Islet of Langerhans (tissue), 1 donor: ENCODE data around the gene MPI.
"Not testable (repeated sequence)": the region's sequence is repeated elsewhere in the genome, so short reads cannot be mapped to it uniquely, and the experiment has no call there.

Experiments
- FAIRE-seq: peaks from one replicate; lab custom pipeline; 2011; peaks lifted over from hg19 to GRCh38; lab: Jason Lieb, UNC

MPI gene

GRCh38 chr15:74891469-74891868 is 1.6 kb downstream of the MPI start:
- no peak for FAIRE-seq

GRCh38 chr15:74892313-74892712 is 2.5 kb downstream of the MPI start:
- FAIRE-seq, result no peak

GRCh38 chr15:74892931-74893330 is 3.1 kb downstream of the MPI start:
- FAIRE-seq, result no peak

DNA sequence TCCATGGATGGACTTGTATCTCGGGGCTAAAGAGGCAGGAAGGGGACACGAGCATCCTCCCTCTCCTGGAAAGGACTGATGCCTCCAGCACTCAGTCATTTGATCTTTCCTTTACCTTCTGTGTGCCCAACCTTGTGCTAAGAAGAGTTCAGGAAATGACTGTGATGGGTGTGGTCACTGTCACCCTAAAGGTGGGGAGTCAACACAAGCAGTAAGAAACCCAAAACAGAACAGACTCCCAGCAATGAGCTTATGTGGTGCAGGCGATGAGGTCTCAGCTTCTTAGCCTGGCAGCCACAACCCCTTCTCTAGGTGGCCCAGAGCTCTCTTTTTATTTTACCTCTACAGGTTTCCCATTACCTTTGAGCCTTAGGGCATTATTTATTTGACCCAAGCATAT is 3.8 kb downstream of the MPI start:
- FAIRE-seq, result no peak

- not testable (repeated sequence) for FAIRE-seq
Observed at GRCh38 chr15:74894383-74894782, 4.5 kb downstream of the MPI start.

DNA sequence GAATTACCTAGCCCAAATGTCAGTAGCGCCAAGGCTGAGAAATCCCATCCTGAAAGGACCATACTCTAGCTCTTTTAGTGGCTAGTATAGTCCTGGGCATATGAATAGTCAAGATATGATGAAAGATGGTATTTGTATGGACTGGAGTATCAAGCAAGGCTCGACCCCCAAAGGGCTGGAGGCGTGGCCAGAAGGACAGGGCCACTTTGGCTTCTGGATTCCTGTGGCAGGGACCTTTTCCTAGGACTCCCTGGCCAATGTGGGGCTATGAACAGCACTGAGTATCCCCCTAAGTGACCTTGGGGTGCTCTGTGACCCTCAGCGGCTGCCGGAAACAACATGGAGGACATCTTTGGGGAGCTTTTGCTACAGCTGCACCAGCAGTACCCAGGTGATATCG is 6.0 kb downstream of the MPI start:
- no peak for FAIRE-seq

GRCh38 chr15:74896316-74896715 is 6.5 kb downstream of the MPI start:
- FAIRE-seq, result no peak

GRCh38 chr15:74897300-74897701 is 7.5 kb downstream of the MPI start:
- FAIRE-seq, result no peak

DNA sequence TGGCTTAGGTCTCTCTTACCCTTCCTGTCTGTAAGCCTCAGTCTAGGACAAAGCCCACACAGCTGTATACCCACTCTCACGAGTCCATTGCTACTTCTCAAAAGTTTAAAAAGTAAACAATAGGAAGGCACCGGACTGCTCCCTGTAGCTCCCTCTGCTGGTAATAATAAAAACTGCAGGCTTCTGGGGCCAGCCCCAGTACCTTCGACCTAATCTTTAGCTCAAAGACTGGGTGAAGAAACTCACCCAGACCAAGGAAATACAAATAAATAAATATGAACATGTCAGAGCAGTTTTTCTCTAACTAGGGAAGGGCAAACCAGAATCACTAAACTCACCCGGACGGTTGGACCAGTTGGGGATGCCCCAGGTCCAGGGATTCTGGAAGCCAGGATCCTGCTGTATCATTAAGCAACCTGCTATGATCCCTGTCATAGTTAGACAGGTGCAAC is 11.8 kb downstream of the MPI start:
- FAIRE-seq, result no peak

- FAIRE-seq, result no peak
Observed at GRCh38 chr15:74902295-74903075, 12.6 kb downstream of the MPI start.

DNA sequence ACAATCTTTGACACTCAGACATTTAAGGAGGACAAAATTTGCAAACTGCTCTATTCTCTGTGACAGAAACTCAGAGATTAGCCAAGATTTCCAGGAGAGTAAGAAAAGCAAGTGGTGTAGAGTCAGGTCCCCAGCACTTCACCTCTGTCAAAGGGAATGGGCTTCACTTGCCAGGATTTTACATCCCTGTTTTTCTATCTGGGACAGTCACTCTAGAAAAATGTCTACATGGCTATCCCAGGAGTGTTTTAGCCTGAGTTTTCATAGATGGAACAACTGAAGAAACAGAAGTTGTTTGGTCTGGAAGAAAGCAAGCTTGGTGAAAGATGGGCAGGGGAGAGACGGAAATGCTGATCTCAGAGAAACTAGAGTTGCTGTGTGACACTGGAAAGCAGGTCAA is 13.8 kb downstream of the MPI start:
- FAIRE-seq, result no peak

- FAIRE-seq, result no peak
Observed at GRCh38 chr15:74904190-74904805, 14.5 kb downstream of the MPI start.

DNA sequence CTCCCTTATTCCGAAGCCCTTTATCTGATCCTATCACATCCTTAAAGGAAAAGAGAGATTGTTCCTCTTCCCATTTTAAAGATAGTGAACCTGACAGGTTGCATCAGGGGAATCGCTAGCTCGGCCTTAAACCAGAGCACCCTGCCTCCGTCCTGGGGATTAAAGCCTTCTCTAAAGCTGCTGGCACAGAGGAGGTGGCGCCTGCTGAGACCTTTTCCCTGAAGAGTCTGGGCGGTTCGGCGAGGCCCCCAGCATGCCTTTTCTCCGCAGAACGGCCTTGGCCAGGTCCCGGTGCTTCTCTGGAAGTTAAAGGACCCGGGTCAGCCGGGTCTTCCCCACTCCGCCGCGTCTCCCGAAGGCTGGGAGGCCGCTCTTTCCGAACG is 16.2 kb downstream of the MPI start:
- FAIRE-seq, result no peak

DNA sequence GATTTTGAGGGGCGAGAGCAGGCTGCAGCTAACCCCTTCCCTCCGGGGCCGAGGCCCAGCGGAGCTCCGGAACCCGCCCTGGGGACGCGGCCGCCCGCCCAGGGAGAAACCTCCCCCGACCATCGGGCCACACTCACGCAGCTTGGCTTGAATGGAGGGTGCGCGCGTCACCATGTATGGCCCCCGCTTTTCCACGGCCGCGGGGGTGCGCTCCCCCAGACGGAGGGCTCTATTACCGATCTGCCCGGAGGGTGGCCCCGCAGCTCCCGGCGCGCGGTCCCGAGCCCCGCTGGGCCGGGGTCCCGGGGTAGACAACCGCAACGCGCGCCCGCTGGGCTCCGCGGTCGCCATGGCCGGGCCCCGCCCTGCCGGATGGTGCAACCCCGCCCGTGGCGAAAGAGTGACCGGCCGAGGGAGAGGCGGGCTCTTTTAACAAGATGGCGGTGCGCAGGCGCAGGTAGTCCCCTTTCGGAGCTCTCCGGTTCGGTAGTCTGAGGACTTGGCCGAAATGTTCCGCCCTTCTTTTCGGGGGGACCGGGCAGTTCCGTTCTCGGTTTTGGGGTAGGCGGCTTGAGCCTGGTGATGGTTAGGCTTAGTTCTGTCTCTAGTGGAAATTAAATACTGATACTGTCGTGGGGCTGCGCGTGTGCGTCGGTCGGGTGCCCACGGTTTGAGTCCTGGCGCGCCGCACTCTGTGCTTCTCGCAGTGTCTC is 16.8 kb downstream of the MPI start, which contains the start of gene FAM219B:
Gene FAM219B, minus strand, starts transcription at position 402 of the 713 bp plus-strand sequence. Its CDS starts 51 bp downstream, at position 351.
- no peak for FAIRE-seq

DNA sequence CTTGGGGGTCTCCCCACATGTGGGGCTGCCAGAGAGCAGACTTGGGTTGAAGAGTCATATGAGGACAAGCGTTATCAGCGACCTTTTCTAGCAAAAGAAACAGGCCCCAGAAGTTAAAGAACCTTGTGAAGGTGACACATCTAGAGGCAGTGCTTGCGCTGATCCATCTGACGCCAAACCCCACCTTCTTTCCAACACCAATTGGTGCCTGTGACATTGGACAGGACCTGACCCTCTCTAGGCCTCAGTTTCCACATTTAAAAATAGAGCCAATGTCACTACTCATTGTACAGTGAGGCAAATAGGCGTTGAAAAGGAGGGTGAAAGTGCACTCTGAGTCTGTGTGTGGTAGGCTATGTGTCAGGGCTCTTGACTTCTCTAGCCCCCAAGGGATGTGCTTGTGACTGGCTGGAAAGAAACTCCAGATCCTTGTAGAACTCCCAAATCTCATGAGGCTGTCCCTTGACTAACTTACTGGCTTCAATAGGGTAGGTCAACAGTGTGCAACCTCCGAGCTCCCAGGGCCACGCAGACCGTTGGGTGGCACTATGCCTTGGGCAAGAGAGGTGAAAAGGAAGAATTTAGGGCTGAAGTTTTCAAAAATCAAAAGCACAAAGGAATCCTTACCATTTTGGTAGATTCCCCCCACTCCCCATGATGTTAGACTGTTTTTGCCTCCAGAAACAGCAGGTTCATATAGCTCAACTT is 17.5 kb downstream of the MPI start:
- no peak for FAIRE-seq

- no peak for FAIRE-seq
Observed at GRCh38 chr15:74908635-74909034, 18.8 kb downstream of the MPI start.

DNA sequence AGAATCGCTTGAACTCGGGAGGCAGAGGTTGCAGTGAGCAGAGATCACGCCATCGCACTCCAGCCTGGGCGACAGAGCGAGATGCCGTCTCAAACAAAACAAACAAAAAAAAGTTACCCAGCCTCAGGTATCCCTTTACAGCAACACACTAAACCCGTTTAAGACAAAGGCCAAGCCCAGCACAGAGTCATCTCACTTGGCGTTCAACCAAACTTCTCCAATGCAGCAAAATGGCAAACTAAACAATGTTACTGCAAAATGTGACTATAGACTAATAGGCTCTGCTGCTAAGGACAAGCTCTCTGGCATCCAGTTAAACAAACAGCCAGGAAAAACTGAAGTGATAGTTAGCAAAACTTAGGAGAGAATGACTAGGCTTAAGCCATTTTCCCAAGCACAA is 23.2 kb downstream of the MPI start:
- FAIRE-seq, result no peak

DNA sequence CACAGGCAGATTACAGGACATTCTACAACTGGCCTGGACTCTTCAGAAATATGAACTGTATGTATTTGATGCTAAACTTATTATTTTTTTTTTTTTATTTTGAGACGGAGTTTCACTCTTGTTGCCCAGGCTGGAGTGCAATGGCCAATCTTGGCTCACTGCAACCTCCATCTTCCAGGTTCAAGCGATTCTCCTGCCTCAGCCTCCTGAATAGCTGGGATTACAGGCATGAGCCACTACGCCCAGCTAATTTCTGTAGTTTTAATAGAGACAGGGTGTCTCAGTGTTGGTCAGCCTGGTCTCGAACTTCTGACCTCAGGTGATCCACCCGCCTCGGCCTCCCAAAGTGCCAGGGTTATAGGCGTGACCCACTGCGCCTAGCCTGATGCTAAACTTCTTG is 24.0 kb downstream of the MPI start:
- FAIRE-seq, result not testable (repeated sequence)

DNA sequence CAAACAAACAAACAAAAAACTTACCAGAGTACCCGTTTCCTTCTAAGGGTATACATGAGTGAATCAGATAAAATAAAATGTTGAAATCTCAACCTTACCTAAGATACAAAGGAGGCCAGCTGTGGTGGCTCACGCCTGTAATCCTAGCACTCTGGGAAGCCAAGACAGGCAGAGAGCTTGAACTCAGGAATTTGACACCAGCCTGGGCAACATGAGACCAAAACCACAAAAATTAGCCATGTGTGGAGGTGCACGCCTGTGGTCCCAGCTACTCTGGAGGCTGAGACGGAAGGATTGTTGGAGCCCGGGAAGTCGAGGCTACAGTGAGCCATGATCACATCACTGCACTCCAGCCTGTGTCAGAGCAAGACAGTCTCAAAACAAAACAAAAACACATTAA is 27.8 kb downstream of the MPI start:
- no peak for FAIRE-seq

DNA sequence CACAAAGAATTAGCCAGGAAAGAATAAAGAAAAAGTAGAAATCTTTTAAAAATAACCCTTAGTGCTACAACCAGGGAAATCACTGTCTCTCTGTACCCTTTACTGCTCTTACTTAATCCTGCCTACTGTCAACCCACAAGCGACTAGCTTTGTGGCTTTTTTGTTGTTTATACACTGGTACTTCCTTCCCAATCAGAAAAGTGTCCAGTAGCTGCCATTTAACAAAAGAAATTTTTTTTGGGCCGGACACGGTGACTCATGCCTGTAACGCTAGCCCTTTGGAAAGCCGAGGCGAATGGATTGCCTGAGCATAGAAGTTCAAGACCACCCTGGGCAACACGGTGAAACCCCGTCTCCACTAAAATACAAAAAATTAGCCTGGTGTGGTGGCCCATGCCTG is 30.6 kb downstream of the MPI start:
- FAIRE-seq, result no peak

GRCh38 chr15:74924525-74924924 is 34.7 kb downstream of the MPI start:
- FAIRE-seq, result no peak

DNA sequence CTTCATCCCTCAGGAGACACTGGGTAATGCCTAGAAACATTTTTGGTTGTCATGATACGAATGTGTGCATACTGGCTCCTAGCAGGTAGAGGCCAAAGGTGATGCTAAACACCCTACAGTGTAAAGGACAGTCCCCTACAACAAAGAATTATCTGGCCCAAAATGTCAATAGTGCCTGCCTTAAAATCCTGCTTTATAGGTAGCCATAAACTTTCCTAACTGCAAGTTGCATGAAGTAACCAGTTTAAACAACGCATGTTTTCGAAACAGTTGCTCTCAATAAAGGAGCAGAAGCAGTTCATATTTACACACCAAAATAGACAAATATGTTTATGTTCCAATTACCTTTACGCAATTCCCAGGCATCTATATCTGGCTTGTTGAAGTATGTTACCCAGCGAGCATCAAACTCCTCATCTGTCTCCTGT is 38.9 kb downstream of the MPI start:
- no peak for FAIRE-seq

GRCh38 chr15:74933573-74933972 is 43.7 kb downstream of the MPI start:
- no peak for FAIRE-seq
